WERI-Rb-1 (cell line): ENCODE results near the gene FBLN2.
"Not testable (repeated sequence)": the region's sequence is repeated elsewhere in the genome, so short reads cannot be mapped to it uniquely, and the experiment has no call there.

Experiments used
- DNase-seq: peaks from one replicate; pipeline ENCODE4 v3.0.0-alpha.2; 2020
- H3K27ac ChIP-seq: fragments of 250-450 bp; sonication (Bioruptor Pico); 2 replicates; pipeline ENCODE4 v1.5.1; 2020; ENCODE audit warnings: mild to moderate bottlenecking, moderate library complexity
- H3K27me3 ChIP-seq: fragments of 250-450 bp; sonication (Bioruptor Pico); 2 replicates; pipeline ENCODE4 v1.5.1; 2021; ENCODE audit warnings: mild to moderate bottlenecking, low read depth, moderate library complexity; ENCODE audit not compliant: insufficient read depth, severe bottlenecking
- H3K36me3 ChIP-seq: fragments of 250-450 bp; sonication (Bioruptor Pico); 2 replicates; pipeline ENCODE4 v1.5.1; 2020; ENCODE audit warnings: mild to moderate bottlenecking, moderate library complexity
- H3K4me3 ChIP-seq: 2 replicates; pipeline ENCODE4 v1.5.1; 2011; ENCODE audit warnings: low read depth, mild to moderate bottlenecking, control low read depth, low read length
- H3K9me3 ChIP-seq: fragments of 250-450 bp; sonication (Bioruptor Pico); 2 replicates; pipeline ENCODE4 v1.5.1; 2021; ENCODE audit warnings: mild to moderate bottlenecking, moderate library complexity; ENCODE audit not compliant: severe bottlenecking
- CTCF ChIP-seq: IDR thresholded peaks from 2 replicates; pipeline ENCODE4 v1.5.1; 2011; ENCODE audit warnings: low read depth, mild to moderate bottlenecking, control low read depth, inconsistent platforms, low read length

FBLN2 gene

GRCh38 chr3:13561967-13562366 is 13.0 kb downstream of the FBLN2 start:
- Histone ChIP-seq H3K27ac (no peak overlapping the region), H3K9me3 (no peaks in the 10 kb centered on the region), H3K4me3 (no peak overlapping the region), H3K27me3 (no peaks in the 10 kb centered on the region), H3K36me3 (no peaks in the 10 kb centered on the region)
- DNase-seq = no peak
- no peak for TF ChIP-seq CTCF

- H3K9me3 ChIP-seq, DNase-seq, H3K4me3 ChIP-seq, H3K27me3 ChIP-seq, H3K27ac ChIP-seq, H3K36me3 ChIP-seq: not testable (repeated sequence)
These were observed 13.5 kb downstream of the FBLN2 start for GRCh38 chr3:13562421-13562820.

GRCh38 chr3:13563321-13563720 is 14.4 kb downstream of the FBLN2 start:
- Histone ChIP-seq H3K27me3 (no peaks in the 10 kb centered on the region), H3K27ac (no peak overlapping the region), H3K9me3 (no peaks in the 10 kb centered on the region), H3K36me3 (no peaks in the 10 kb centered on the region), H3K4me3 (no peak overlapping the region)
- no peak for DNase-seq
- TF ChIP-seq CTCF = no peak

- no peaks in the 10 kb centered on the region for H3K9me3 ChIP-seq
- H3K36me3 ChIP-seq = no peaks in the 10 kb centered on the region
- TF ChIP-seq CTCF = no peak
- no peak overlapping the region for H3K4me3 ChIP-seq
- H3K27me3 ChIP-seq = no peaks in the 10 kb centered on the region
- no peak overlapping the region for H3K27ac ChIP-seq
- DNase-seq = no peak
These were observed 15.0 kb downstream of the FBLN2 start for GRCh38 chr3:13563911-13564310.

GRCh38 chr3:13564751-13565560 is 16.0 kb downstream of the FBLN2 start:
- no peak for DNase-seq
- no peak overlapping the region for H3K4me3 ChIP-seq

More at GRCh38 chr3:13564751-13565560, 16.0 kb downstream of the FBLN2 start:
- TF ChIP-seq CTCF = no peak
- Histone ChIP-seq H3K36me3 (no peaks in the 10 kb centered on the region), H3K27me3 (no peaks in the 10 kb centered on the region), H3K9me3 (no peaks in the 10 kb centered on the region), H3K27ac (no peak overlapping the region)
